ENCODE data around the gene SOX15. TPM values are rescaled to one million over a fixed set of nuclear protein-coding genes. Genes with fewer than 3 reads are reported as not detected.

SOX15 gene
- total and polyA plus RNA-seq, 2 of the 13 experiments (the other 11 are each of a cell fraction or from before 2014, with no cell fraction given) = 0.07 to 0.18 TPM

- TF ChIP-seq ZNF619 (CRISPR knock-in tag; IDR thresholded peaks at IDR 0.05) (no peak; the same call in 1 of the 2 replicates), HCFC1 (IDR thresholded peaks at IDR 0.05; ENCODE audit: low read depth, low read length) (peak; percentile 41; the same call in 1 of the 2 replicates), MAX (IDR thresholded peaks at IDR 0.05) (peak; percentile 100), ZNF318 (CRISPR knock-in tag; IDR thresholded peaks at IDR 0.05) (peak; percentile 23; the same call in 1 of the 2 replicates), KAT2B (IDR thresholded peaks at IDR 0.05; ENCODE audit: borderline replicate concordance, low read depth, low read length) (no peak), CEBPG (CRISPR knock-in tag; IDR thresholded peaks at IDR 0.05) (peak; percentile 43; the same call in 1 of the 2 replicates), RARA (CRISPR knock-in tag; IDR thresholded peaks at IDR 0.05) (peak; percentile 26; the same call in 1 of the 2 replicates), THAP8 (CRISPR knock-in tag; IDR thresholded peaks at IDR 0.05; ENCODE audit: borderline replicate concordance) (no peak), CREM (IDR thresholded peaks at IDR 0.05) (no peak), CREM (CRISPR knock-in tag; IDR thresholded peaks at IDR 0.05) (no peak; the same call in 1 of the 2 replicates), GMEB2 (CRISPR knock-in tag; IDR thresholded peaks at IDR 0.05; ENCODE audit: low read depth) (0 out of 2 replicates have a peak, but pooled peaks have one; percentile 52), ATF3 (CRISPR knock-in tag; IDR thresholded peaks at IDR 0.05) (no peak), BORCS8-MEF2B (CRISPR knock-in tag; IDR thresholded peaks at IDR 0.05) (peak; percentile 68; the same call in 1 of the 2 replicates), PRPF4 (IDR thresholded peaks at IDR 0.05; ENCODE audit: low read depth, low read length, poor library complexity, severe bottlenecking) (no peak), REXO4 (CRISPR knock-in tag; IDR thresholded peaks at IDR 0.05; ENCODE audit: borderline replicate concordance) (no peak), ZNF180 (CRISPR knock-in tag; IDR thresholded peaks at IDR 0.05; ENCODE audit: borderline replicate concordance, low read depth) (no peak), HDAC6 (IDR thresholded peaks at IDR 0.05; ENCODE audit: low read depth, low read length) (no peak)
- TF ChIP-seq, protein P1, sequence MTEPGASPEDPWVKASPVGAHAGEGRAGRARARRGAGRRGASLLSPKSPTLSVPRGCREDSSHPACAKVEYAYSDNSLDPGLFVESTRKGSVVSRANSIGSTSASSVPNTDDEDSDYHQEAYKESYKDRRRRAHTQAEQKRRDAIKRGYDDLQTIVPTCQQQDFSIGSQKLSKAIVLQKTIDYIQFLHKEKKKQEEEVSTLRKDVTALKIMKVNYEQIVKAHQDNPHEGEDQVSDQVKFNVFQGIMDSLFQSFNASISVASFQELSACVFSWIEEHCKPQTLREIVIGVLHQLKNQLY (CRISPR knock-in tag; IDR thresholded peaks at IDR 0.05) = peak; percentile 67; the same call in 1 of the 2 replicates
- TF ChIP-seq, protein P2, sequence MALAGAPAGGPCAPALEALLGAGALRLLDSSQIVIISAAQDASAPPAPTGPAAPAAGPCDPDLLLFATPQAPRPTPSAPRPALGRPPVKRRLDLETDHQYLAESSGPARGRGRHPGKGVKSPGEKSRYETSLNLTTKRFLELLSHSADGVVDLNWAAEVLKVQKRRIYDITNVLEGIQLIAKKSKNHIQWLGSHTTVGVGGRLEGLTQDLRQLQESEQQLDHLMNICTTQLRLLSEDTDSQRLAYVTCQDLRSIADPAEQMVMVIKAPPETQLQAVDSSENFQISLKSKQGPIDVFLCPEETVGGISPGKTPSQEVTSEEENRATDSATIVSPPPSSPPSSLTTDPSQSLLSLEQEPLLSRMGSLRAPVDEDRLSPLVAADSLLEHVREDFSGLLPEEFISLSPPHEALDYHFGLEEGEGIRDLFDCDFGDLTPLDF (CRISPR knock-in tag; IDR thresholded peaks at IDR 0.05) = no peak
Measured at GRCh38 chr17:7572338-7572587, 17.6 kb downstream of the SOX15 start (continued).

Measured in HepG2 (cell line).